Osteocyte (in vitro differentiated cells): ENCODE data around the gene BABAM2. TPM values are rescaled to one million over a fixed set of nuclear protein-coding genes. Genes with fewer than 3 reads are reported as not detected.

Experiments
- DNase-seq: peaks from one replicate; pipeline ENCODE4 v3.0.0; 2021; ENCODE audit warnings: mixed read lengths; ENCODE audit not compliant: unreplicated experiment; ENCODE audit errors: extremely low spot score
- H3K27ac Mint-ChIP-seq: one replicate; pipeline ENCODE4 v1.8.0; 2021; ENCODE audit warnings: mild to moderate bottlenecking, mixed read lengths; ENCODE audit not compliant: unreplicated experiment
- H3K27me3 Mint-ChIP-seq: one replicate; pipeline ENCODE4 v1.8.0; 2021; ENCODE audit warnings: mixed read lengths; ENCODE audit not compliant: unreplicated experiment
- H3K36me3 Mint-ChIP-seq: one replicate; pipeline ENCODE4 v1.8.0; 2021; ENCODE audit warnings: mixed read lengths; ENCODE audit not compliant: unreplicated experiment
- H3K4me1 Mint-ChIP-seq: one replicate; pipeline ENCODE4 v1.8.0; 2021; ENCODE audit warnings: mixed read lengths; ENCODE audit not compliant: unreplicated experiment
- H3K4me3 Mint-ChIP-seq: one replicate; pipeline ENCODE4 v1.8.0; 2021; ENCODE audit warnings: mild to moderate bottlenecking, moderate library complexity, mixed read lengths; ENCODE audit not compliant: unreplicated experiment
- H3K9me3 Mint-ChIP-seq: one replicate; pipeline ENCODE4 v1.8.0; 2021; ENCODE audit warnings: mixed read lengths; ENCODE audit not compliant: unreplicated experiment
- total RNA-seq: library from RNA; stranded (reverse); gene quantifications from 2 replicates; pipeline ENCODE4 v1.2.1, GENCODE V29; 2021
- TF ChIP-seq, protein P1 (sequence below): fragments of 200-600 bp; sonication (generic); IDR thresholded peaks from 2 replicates; pipeline ENCODE4 v1.5.0; 2021; ENCODE audit warnings: antibody characterized with exemption, mild to moderate bottlenecking, moderate library complexity

BABAM2 gene
- total RNA-seq, 1 donor from 2014 or later, result 43.6 TPM

DNA sequence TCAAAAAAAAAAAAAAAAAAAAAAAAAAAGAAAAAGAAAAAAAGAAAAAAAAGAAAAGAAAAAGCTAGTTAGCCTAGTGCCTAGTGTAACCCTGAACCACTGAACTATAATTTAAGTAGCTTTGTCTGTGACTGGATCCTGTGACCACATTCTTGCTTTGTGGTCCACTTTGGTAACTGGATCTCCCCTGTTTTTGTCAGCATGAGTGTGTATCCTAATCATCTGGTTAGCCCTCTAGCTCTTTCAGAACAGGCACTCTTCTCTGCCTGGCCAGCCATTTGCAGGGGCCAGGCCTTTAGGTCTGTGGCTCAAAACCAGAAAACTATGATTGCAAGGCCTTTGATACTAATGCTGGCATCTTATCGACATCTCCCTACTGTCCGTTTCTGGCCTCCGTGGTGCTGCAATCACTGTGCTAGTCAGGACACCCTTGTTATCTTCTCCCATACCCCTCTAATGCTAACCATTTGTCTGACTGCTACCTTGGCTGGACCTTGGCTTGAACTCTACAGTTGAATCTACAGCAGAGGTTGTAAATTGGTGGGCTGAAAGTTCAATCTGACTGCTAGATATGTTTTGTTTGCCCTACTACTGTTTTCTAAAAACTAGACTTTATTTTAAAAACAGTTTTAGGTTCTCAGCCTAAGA lies 40.8 kb upstream of the BABAM2 start:
- H3K36me3 Mint-ChIP-seq, result no peaks in the 10 kb centered on the region
- DNase-seq, result no peak
- no peaks in the 10 kb centered on the region for H3K9me3 Mint-ChIP-seq
- no peak overlapping the region for H3K4me3 Mint-ChIP-seq
- H3K27me3 Mint-ChIP-seq, result no peaks in the 10 kb centered on the region
- TF ChIP-seq, protein P1, sequence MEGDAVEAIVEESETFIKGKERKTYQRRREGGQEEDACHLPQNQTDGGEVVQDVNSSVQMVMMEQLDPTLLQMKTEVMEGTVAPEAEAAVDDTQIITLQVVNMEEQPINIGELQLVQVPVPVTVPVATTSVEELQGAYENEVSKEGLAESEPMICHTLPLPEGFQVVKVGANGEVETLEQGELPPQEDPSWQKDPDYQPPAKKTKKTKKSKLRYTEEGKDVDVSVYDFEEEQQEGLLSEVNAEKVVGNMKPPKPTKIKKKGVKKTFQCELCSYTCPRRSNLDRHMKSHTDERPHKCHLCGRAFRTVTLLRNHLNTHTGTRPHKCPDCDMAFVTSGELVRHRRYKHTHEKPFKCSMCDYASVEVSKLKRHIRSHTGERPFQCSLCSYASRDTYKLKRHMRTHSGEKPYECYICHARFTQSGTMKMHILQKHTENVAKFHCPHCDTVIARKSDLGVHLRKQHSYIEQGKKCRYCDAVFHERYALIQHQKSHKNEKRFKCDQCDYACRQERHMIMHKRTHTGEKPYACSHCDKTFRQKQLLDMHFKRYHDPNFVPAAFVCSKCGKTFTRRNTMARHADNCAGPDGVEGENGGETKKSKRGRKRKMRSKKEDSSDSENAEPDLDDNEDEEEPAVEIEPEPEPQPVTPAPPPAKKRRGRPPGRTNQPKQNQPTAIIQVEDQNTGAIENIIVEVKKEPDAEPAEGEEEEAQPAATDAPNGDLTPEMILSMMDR, result no peak
- H3K27ac Mint-ChIP-seq, result no peak overlapping the region
- H3K4me1 Mint-ChIP-seq, result peaks cover 7% of the 10 kb centered on the region

DNA sequence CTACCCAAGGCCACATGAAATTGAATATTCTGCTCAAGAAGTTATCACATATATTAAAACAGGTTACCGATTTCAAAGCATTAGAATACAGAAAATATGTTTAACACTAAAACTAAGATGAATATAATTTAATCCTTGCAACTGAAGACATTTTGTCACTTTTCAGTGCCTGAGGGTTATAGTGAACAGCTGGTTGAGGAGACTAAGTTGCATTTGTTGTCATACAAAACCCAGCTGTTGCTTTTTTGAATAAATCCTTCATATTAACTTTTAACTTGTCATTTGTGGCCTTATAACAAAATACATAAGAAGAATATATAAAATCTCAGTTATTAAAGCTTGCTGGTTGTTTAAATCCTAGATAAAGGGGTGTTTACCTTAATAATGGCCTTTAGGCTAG lies 37.8 kb upstream of the BABAM2 start:
- TF ChIP-seq, protein P1, result no peak
- DNase-seq, result no peak
- no peaks in the 10 kb centered on the region for H3K27me3 Mint-ChIP-seq
- peaks cover 7% of the 10 kb centered on the region for H3K4me1 Mint-ChIP-seq
- H3K27ac Mint-ChIP-seq, result no peak overlapping the region
- H3K36me3 Mint-ChIP-seq, result peaks cover 2% of the 10 kb centered on the region
- H3K4me3 Mint-ChIP-seq, result no peak overlapping the region
- peaks cover 6% of the 10 kb centered on the region for H3K9me3 Mint-ChIP-seq

GRCh38 chr2:27854229-27854862 lies 36.2 kb upstream of the BABAM2 start:
- H3K4me1 Mint-ChIP-seq, result peaks cover 7% of the 10 kb centered on the region
- no peaks in the 10 kb centered on the region for H3K27me3 Mint-ChIP-seq
- TF ChIP-seq, protein P1, result no peak
- H3K27ac Mint-ChIP-seq, result no peak overlapping the region
- H3K4me3 Mint-ChIP-seq, result no peak overlapping the region
- DNase-seq, result no peak
- H3K36me3 Mint-ChIP-seq, result peaks cover 2% of the 10 kb centered on the region
- H3K9me3 Mint-ChIP-seq, result peaks cover 13% of the 10 kb centered on the region

DNA sequence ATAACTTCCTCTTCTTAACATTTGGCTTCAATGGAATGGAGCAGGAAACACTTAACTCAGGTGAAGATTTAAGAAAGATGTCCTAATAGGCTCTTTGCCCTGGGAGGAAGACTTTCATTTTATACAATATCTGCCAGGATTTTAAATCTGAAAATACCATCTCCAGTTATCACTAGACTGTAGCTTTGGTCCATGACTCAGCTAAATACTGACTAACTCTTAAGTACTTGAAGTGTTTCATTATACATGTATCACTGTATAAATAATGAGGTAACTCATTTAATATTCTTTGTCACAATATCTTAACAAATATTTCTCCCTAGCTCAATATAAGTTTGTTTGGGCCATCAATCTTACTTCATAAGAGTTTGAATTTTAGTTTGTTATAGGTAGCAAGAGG lies 35.1 kb upstream of the BABAM2 start:
- Mint-ChIP-seq H3K9me3 (peaks cover 13% of the 10 kb centered on the region), H3K27me3 (no peaks in the 10 kb centered on the region), H3K4me1 (peaks cover 7% of the 10 kb centered on the region), H3K4me3 (no peak overlapping the region), H3K36me3 (peaks cover 2% of the 10 kb centered on the region), H3K27ac (no peak overlapping the region)
- DNase-seq, result no peak
- TF ChIP-seq, protein P1, result no peak

GRCh38 chr2:27856386-27856785 lies 34.1 kb upstream of the BABAM2 start:
- Mint-ChIP-seq H3K9me3 (peaks cover 13% of the 10 kb centered on the region), H3K4me3 (no peak overlapping the region), H3K27ac (no peak overlapping the region), H3K27me3 (no peaks in the 10 kb centered on the region), H3K36me3 (peaks cover 2% of the 10 kb centered on the region), H3K4me1 (peaks cover 7% of the 10 kb centered on the region)
- DNase-seq, result no peak
- TF ChIP-seq, protein P1, result no peak
